Prostate gland (tissue), 2 donors: Measurements from ENCODE around the gene TFF2. TPM values are rescaled to one million over a fixed set of nuclear protein-coding genes. Genes with fewer than 3 reads are reported as not detected.
A peak's percentile ranks its signal among the peaks of the same experiment; 100 is the strongest.

Experiments
- DNase-seq: peaks from one replicate; pipeline ENCODE4 v3.0.0-alpha.2; 2019; ENCODE audit warnings: low spot score
- H3K27ac ChIP-seq, 2 donors: fragments of 200-600 bp; sonication (generic); 2 replicates each; pipeline ENCODE4 v1.5.1; 2017 to 2019
- H3K27me3 ChIP-seq: fragments of 200-600 bp; sonication (generic); replicated peaks from 2 replicates; pipeline ENCODE4 v1.5.1; 2019; ENCODE audit not compliant: insufficient read depth
- H3K36me3 ChIP-seq, 2 donors: fragments of 200-600 bp; sonication (generic); 1 replicate in 1 of 2; 2 replicates in 1 of 2; pipeline versions ENCODE4 v1.5.1 to v1.8.1; 2017 to 2019
- H3K4me1 ChIP-seq: fragments of 200-600 bp; sonication (generic); replicated peaks from 2 replicates; pipeline ENCODE4 v1.5.1; 2019
- H3K4me3 ChIP-seq, 2 donors: fragments of 200-600 bp; sonication (generic); 2 replicates each; pipeline ENCODE4 v1.5.1; 2017 to 2019
- H3K9me3 ChIP-seq: fragments of 200-600 bp; sonication (generic); 2 replicates; pipeline ENCODE4 v1.5.1; 2017
- POLR2A ChIP-seq: fragments of 450-650 bp; IDR thresholded peaks from one replicate; pipeline ENCODE4 v1.6.1; 2016; ENCODE audit warnings: antibody characterized with exemption, mild to moderate bottlenecking
- POLR2AphosphoS5 ChIP-seq: sonication (generic); formaldehyde crosslinking; IDR thresholded peaks from one replicate; pipeline ENCODE4 v1.6.1; 2017; ENCODE audit warnings: antibody characterized with exemption
- WGBS: methylation state at CpG from one replicate; pipeline ENCODE4 v1.1.5; 2018; 5-methylcytosine and 5-hydroxymethylcytosine counted together
- intact Hi-C: fragments of 100-400 bp; cut with DNase I; formaldehyde crosslinking; loops from one replicate; pipeline ENCODE4 v1.14.2; 2022
- total RNA-seq, 2 donors: library from RNA; depleted of rRNA; stranded (reverse); fragments of >200 nt; gene quantifications; one replicate each; pipeline ENCODE4 v1.1.0, GENCODE V29; 2016
- TF ChIP-seq, protein P1 (sequence below), 4 experiments: fragments of 200-600 bp in 2 of 4; fragments of 450-650 bp in 2 of 4; sonication (generic) in 2 of 4; IDR thresholded peaks; 1 replicate in 3 of 4; 2 replicates in 1 of 4; pipeline ENCODE4 v1.5.1; 2016 to 2019; ENCODE audit warnings: antibody characterized with exemption in 4 of 4, mild to moderate bottlenecking in 2 of 4, moderate library complexity in 2 of 4

TFF2 gene
- total RNA-seq, 2 donors from 2014 or later, result not detected

DNA sequence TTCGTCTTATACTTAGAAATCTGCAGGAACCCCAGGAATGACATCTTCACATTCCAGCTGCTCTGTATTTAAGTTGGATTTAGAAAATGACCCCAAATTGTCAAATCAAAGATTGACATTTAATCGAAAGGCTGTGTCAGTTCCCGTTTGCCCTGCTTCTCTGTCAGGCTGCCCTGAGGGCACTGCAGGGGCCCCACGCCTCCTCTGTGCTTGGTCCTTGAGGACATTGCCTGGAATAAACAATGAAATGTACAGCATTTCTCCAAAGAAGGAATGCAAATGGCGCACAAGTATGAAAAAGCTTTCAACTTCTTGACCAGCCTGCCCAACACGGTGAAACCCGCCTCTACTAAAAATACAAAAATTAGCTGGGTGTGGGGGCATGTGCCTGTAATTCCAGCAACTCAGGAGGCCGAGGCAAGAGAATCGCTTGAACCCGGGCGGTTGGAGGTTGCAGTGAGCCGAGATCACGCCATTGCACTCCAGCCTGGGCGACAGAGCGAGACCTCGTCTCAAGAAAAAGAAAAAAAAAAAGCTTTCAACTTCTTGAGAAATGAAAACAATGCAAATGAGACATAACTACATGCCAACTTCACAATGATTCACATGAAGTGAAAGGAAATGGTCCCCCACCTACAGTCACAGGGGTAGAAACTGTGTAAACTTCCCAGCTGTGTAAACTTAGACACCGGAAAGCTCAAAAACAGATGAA, 42.1 kb upstream of the TFF2 start:
- intact Hi-C loops, result no loop called here
- Histone ChIP-seq H3K36me3 (no peaks in the 10 kb centered on the region), H3K9me3 (no peaks in the 10 kb centered on the region), H3K27ac (no peak overlapping the region), H3K4me1 (no peaks in the 10 kb centered on the region), H3K4me3 (no peak overlapping the region), H3K27me3 (no peaks in the 10 kb centered on the region)
- no peak for DNase-seq
- TF ChIP-seq, protein P1, sequence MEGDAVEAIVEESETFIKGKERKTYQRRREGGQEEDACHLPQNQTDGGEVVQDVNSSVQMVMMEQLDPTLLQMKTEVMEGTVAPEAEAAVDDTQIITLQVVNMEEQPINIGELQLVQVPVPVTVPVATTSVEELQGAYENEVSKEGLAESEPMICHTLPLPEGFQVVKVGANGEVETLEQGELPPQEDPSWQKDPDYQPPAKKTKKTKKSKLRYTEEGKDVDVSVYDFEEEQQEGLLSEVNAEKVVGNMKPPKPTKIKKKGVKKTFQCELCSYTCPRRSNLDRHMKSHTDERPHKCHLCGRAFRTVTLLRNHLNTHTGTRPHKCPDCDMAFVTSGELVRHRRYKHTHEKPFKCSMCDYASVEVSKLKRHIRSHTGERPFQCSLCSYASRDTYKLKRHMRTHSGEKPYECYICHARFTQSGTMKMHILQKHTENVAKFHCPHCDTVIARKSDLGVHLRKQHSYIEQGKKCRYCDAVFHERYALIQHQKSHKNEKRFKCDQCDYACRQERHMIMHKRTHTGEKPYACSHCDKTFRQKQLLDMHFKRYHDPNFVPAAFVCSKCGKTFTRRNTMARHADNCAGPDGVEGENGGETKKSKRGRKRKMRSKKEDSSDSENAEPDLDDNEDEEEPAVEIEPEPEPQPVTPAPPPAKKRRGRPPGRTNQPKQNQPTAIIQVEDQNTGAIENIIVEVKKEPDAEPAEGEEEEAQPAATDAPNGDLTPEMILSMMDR (IDR thresholded peaks at IDR 0.05), result no peak
- TF ChIP-seq POLR2A (no peak), POLR2AphosphoS5 (no peak)
- WGBS, result 78% methylated on average over 17 of the region's 17 CpGs

DNA sequence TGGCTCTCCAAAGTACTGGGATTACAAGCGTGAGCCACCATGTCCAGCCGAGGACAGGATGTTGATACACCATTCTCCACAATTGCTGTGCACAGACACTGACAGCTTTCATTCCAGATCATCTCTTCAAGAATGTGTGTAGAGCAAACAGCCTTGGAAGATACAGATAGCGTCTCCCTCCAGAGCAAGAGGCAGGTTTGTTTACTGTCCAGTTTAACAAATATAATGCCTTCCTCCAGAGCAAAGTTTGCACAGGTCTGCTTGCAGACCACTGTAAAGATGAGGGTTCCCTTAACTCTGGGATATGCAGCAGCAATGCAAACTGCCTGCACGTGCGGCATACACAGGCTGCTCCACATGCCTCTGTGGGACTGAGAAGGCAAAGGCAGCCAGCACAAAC, 40.5 kb upstream of the TFF2 start:
- Histone ChIP-seq H3K27ac (no peak overlapping the region), H3K36me3 (no peaks in the 10 kb centered on the region), H3K27me3 (no peaks in the 10 kb centered on the region), H3K4me1 (no peaks in the 10 kb centered on the region), H3K4me3 (no peak overlapping the region), H3K9me3 (no peaks in the 10 kb centered on the region)
- 77% methylated on average over 5 of the region's 5 CpGs for WGBS
- TF ChIP-seq POLR2AphosphoS5, result no peak
- no peak for TF ChIP-seq POLR2A
- TF ChIP-seq, protein P1 (IDR thresholded peaks at IDR 0.05), result no peak
- no peak for DNase-seq
- intact Hi-C loops, result no loop called here

DNA sequence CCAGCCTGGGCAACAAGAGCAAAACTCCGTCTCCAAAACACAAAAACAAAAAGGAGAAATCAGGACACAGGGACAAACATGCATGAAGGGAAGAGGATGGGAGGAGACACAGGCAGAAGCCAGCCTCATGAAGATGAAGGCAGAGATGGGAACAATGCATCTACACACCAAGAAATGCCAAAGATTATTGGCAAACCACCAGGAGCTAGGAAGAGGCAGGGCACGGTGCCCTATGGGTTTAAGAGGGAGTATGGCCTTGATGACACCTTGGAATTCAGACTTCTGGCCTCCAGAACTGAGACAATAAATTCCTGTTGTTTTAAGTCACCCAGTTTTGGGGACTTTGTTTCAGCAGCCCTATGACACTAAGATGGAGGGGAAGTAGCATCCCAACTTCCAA, 39.9 kb upstream of the TFF2 start:
- 53% methylated on average over 2 of the region's 2 CpGs for WGBS
- intact Hi-C loops, result no loop called here
- no peak overlapping the region for H3K4me3 ChIP-seq

DNA sequence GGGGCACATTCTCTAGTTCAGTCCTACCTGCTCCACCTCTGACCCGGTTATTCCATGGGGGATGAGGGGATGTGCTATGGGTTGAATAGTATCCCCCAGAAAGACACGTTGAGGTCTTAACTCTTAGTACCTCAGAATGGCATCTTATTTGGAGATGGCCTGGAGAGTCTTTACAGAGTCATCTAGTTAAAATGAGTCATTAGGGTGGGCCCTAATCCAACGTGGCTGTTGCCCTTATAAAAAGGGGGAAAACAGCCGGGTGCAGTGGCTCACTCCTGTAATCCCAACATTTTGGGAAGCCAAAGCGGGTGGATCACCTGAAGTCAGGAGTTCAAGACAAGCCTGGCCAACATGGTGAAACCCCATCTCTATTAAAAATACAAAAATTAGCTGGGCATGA, 39.4 kb upstream of the TFF2 start:
- H3K36me3 ChIP-seq, result no peaks in the 10 kb centered on the region
- intact Hi-C loops, result no loop called here
- no peak for DNase-seq
- no peaks in the 10 kb centered on the region for H3K9me3 ChIP-seq
- TF ChIP-seq, protein P1 (IDR thresholded peaks at IDR 0.05), result no peak
- TF ChIP-seq POLR2A (no peak), POLR2AphosphoS5 (no peak)
- no peaks in the 10 kb centered on the region for H3K27me3 ChIP-seq
- H3K4me3 ChIP-seq, result no peak overlapping the region
- H3K4me1 ChIP-seq, result no peaks in the 10 kb centered on the region
- H3K27ac ChIP-seq, result no peak overlapping the region
- WGBS, result 69% methylated on average over 5 of the region's 5 CpGs

More for the DNA sequence above, 39.9 kb upstream of the TFF2 start:
- DNase-seq, result no peak
- Histone ChIP-seq H3K27me3 (no peaks in the 10 kb centered on the region), H3K36me3 (no peaks in the 10 kb centered on the region), H3K4me1 (no peaks in the 10 kb centered on the region), H3K27ac (no peak overlapping the region), H3K9me3 (no peaks in the 10 kb centered on the region)
- no peak for TF ChIP-seq POLR2AphosphoS5
- TF ChIP-seq, protein P1 (IDR thresholded peaks at IDR 0.05), result no peak
- no peak for TF ChIP-seq POLR2A

DNA sequence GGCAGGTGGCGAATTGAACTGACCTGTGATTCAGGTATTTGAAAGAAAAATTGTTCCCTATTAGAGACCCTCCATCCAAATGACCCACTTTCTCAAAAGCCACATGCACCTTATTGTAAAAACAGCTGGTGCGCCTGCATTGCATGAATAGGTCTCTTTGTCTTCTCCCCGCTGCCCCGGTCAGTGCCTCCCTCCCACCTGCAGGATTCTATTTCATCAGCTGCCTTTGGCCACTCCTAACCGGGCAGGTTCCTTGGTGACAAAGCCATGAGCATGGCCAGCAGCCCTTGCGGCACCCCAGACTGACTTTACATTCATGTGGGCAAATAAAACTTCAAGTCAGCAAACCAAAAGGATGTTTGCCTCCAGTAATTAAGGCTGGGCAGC, 38.6 kb upstream of the TFF2 start:
- 27% methylated on average over 6 of the region's 6 CpGs for WGBS
- TF ChIP-seq, protein P1 (IDR thresholded peaks at IDR 0.05), result peak in 2 of 4 experiments; percentile 22 to 31
- TF ChIP-seq POLR2AphosphoS5, result peak; percentile 78
- TF ChIP-seq POLR2A, result no peak
- H3K9me3 ChIP-seq, result no peaks in the 10 kb centered on the region
- H3K36me3 ChIP-seq, result no peaks in the 10 kb centered on the region
- H3K4me1 ChIP-seq, result no peaks in the 10 kb centered on the region
- H3K27me3 ChIP-seq, result no peaks in the 10 kb centered on the region
- intact Hi-C loops, result no loop called here
- H3K4me3 ChIP-seq, result no peak overlapping the region
- peak; percentile 69 for DNase-seq
- no peak overlapping the region for H3K27ac ChIP-seq
